Stimulated activated naive CD4-positive, alpha-beta T cell treated with Interleukin-2 at 50 U/mL for 16 hours (primary cell): Measurements from ENCODE around the gene IGF2R.
"Not testable (repeated sequence)": the region's sequence is repeated elsewhere in the genome, so short reads cannot be mapped to it uniquely, and the experiment has no call there.

Experiments used
- DNase-seq: peaks from one replicate; lab custom pipeline; 2025; lab: John Stamatoyannopoulos, UW

Gene IGF2R

GRCh38 chr6:159996626-159997497 lies 28.0 kb downstream of the IGF2R start:
- DNase-seq, result no peak

GRCh38 chr6:159997498-159998101 lies 28.7 kb downstream of the IGF2R start:
- DNase-seq, result no peak

- no peak for DNase-seq
Observed at GRCh38 chr6:159998538-159998937, 29.7 kb downstream of the IGF2R start.

GRCh38 chr6:159999240-159999671 lies 30.4 kb downstream of the IGF2R start:
- DNase-seq, result no peak

GRCh38 chr6:160000280-160000704 lies 31.4 kb downstream of the IGF2R start:
- no peak for DNase-seq

- not testable (repeated sequence) for DNase-seq
Observed at GRCh38 chr6:160000893-160001427, 32.1 kb downstream of the IGF2R start.

GRCh38 chr6:160002882-160003281 lies 34.0 kb downstream of the IGF2R start:
- DNase-seq, result no peak

- DNase-seq, result no peak
Observed at GRCh38 chr6:160004018-160004417, 35.1 kb downstream of the IGF2R start.

- DNase-seq, result no peak
Observed at GRCh38 chr6:160004419-160005175, 35.7 kb downstream of the IGF2R start.

GRCh38 chr6:160005211-160005610 lies 36.3 kb downstream of the IGF2R start:
- DNase-seq, result no peak

- DNase-seq, result no peak
Observed at GRCh38 chr6:160005861-160006540, 37.1 kb downstream of the IGF2R start.

GRCh38 chr6:160007145-160007544 lies 38.3 kb downstream of the IGF2R start:
- DNase-seq, result no peak

GRCh38 chr6:160007611-160008010 lies 38.7 kb downstream of the IGF2R start:
- no peak for DNase-seq

GRCh38 chr6:160010067-160010466 lies 41.2 kb downstream of the IGF2R start:
- DNase-seq, result no peak

- no peak for DNase-seq
Observed at GRCh38 chr6:160013987-160014868, 45.3 kb downstream of the IGF2R start.

GRCh38 chr6:160014869-160015182 lies 45.9 kb downstream of the IGF2R start:
- no peak for DNase-seq

- DNase-seq, result no peak
Observed at GRCh38 chr6:160015778-160016684, 47.1 kb downstream of the IGF2R start.

- DNase-seq, result no peak
Observed at GRCh38 chr6:160022101-160022500, 53.2 kb downstream of the IGF2R start.

- DNase-seq, result no peak
Observed at GRCh38 chr6:160022793-160023192, 53.9 kb downstream of the IGF2R start.

- no peak for DNase-seq
Observed at GRCh38 chr6:160024152-160024551, 55.3 kb downstream of the IGF2R start.
